ENCODE measurements around the gene FSTL4. TPM values are rescaled to one million over a fixed set of nuclear protein-coding genes. Genes with fewer than 3 reads are reported as not detected.
A peak's percentile ranks its signal among the peaks of the same experiment; 100 is the strongest.

The FSTL4 gene
- total RNA-seq, 4 donors from 2014 or later, result 0.22 to 0.47 (median 0.27) TPM; not detected in 1

DNA sequence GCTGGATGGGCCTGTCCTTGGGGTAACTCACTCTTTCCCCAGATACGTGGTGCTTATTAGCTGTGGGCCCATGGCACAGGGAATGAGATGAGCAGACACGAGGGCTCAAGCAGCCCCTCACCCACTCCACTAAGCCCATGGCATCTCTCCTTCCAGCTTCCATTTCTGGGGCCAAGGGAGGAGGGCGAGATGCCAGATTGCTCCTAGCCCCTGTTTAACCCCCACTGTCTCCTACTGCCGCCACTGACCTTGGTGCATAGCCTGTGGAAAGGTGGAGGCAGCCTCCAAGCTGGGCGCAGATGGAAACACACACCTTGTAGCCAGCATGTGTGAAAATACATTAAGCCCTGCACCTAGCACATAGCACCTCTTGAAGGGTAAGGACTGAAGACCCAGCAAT lies 167.6 kb downstream of the FSTL4 start:
- no peak for ATAC-seq
- 100% methylated on average over 1 of the region's 5 CpGs; no CpG with 5 or more reads in 1 of the 2 donors for WGBS, 2 donors (ENCODE audit: low coverage in 1 of 2)
- Histone ChIP-seq H3K4me1 (peaks cover 0 to 17% (median 0%) of the 10 kb centered on the region in 3 donors), H3K27ac (no peak overlapping the region), H3K27me3 (no peaks in the 10 kb centered on the region), H3K9me3 (no peaks in the 10 kb centered on the region), H3K36me3 (no peaks in the 10 kb centered on the region), H3K4me3 (no peak overlapping the region)
- no peak for TF ChIP-seq EP300 (IDR thresholded peaks at IDR 0.05)
- TF ChIP-seq, protein P1, sequence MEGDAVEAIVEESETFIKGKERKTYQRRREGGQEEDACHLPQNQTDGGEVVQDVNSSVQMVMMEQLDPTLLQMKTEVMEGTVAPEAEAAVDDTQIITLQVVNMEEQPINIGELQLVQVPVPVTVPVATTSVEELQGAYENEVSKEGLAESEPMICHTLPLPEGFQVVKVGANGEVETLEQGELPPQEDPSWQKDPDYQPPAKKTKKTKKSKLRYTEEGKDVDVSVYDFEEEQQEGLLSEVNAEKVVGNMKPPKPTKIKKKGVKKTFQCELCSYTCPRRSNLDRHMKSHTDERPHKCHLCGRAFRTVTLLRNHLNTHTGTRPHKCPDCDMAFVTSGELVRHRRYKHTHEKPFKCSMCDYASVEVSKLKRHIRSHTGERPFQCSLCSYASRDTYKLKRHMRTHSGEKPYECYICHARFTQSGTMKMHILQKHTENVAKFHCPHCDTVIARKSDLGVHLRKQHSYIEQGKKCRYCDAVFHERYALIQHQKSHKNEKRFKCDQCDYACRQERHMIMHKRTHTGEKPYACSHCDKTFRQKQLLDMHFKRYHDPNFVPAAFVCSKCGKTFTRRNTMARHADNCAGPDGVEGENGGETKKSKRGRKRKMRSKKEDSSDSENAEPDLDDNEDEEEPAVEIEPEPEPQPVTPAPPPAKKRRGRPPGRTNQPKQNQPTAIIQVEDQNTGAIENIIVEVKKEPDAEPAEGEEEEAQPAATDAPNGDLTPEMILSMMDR (IDR thresholded peaks at IDR 0.05), result no peak
- no peak for TF ChIP-seq POLR2A (IDR thresholded peaks at IDR 0.05)
- TF ChIP-seq POLR2AphosphoS5 (IDR thresholded peaks at IDR 0.05), result no peak

GRCh38 chr5:133441166-133441815 lies 171.1 kb downstream of the FSTL4 start:
- Histone ChIP-seq H3K27ac (no peak overlapping the region), H3K4me3 (no peak overlapping the region), H3K27me3 (no peaks in the 10 kb centered on the region), H3K9me3 (no peaks in the 10 kb centered on the region), H3K4me1 (peaks cover 0 to 17% (median 0%) of the 10 kb centered on the region in 3 donors), H3K36me3 (no peaks in the 10 kb centered on the region)
- WGBS, 2 donors (ENCODE audit: low coverage in 1 of 2), result 91% methylated on average over 3 of the region's 7 CpGs; no CpG with 5 or more reads in 1 of the 2 donors
- TF ChIP-seq, protein P1 (IDR thresholded peaks at IDR 0.05), result no peak
- ATAC-seq, result no peak

DNA sequence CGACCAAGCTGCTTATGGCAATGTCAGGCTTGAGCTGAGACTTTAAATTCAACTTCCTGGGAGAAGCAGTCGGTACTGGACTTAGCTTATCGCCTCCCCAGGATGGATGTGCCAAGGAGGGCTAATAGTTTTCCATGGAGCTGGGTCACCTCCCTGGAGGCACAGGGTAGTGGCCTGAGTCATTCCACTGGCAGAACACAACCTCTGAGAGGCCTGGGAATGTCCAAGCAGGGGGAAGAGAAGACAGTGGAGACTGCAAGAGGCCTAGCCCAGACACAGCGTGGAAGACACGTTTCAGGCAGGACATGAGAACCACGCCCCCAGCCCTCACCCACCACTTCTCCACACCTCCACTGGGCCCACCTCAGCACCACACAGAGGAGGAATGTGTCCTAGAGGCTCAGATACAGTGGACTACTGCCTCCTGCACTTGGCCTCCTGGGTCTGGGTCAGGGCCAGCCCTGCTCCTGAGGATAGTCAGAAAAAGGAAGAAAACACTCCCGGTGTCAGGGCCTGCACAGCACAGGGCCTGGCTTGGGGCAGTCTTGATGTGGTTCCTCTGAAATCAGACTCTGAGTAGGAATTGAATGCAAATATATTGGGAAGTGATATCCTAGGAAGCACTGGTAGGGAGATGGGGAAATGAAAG lies 171.8 kb downstream of the FSTL4 start:
- peak; percentile 47 for ATAC-seq
- no peak overlapping the region for H3K27ac ChIP-seq
- no peaks in the 10 kb centered on the region for H3K9me3 ChIP-seq
- TF ChIP-seq POLR2A (IDR thresholded peaks at IDR 0.05), result no peak
- TF ChIP-seq POLR2AphosphoS5 (IDR thresholded peaks at IDR 0.05), result no peak
- TF ChIP-seq EP300 (IDR thresholded peaks at IDR 0.05), result no peak
- TF ChIP-seq, protein P1 (IDR thresholded peaks at IDR 0.05), result no peak
- no peak overlapping the region for H3K4me3 ChIP-seq
- peaks cover 0 to 13% (median 0%) of the 10 kb centered on the region in 3 donors for H3K4me1 ChIP-seq
- H3K36me3 ChIP-seq, result no peaks in the 10 kb centered on the region
- no peaks in the 10 kb centered on the region for H3K27me3 ChIP-seq
- 20% methylated on average over 1 of the region's 7 CpGs; no CpG with 5 or more reads in 1 of the 2 donors for WGBS, 2 donors (ENCODE audit: low coverage in 1 of 2)

DNA sequence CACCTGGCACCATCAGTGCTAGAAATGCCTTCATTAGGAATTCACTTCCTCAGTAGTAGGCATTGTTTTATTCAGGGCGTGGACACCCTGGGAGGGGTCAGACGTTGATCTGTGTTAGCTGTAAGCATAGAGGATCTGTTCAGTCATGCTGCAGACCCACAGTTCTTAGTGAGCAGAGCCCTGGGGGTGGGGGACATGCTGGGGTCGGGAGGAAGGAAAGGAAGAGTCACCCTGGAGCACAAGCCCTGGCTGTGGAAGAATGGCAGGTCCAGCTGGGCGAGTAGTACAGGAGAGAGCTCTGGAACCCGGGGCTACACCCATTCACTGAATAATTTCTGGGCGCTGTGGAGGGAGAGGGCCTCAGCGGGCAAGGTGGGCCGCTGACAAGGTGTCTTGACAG lies 172.5 kb downstream of the FSTL4 start:
- Histone ChIP-seq H3K4me1 (peaks cover 0 to 9% (median 0%) of the 10 kb centered on the region in 3 donors), H3K36me3 (no peaks in the 10 kb centered on the region), H3K9me3 (no peaks in the 10 kb centered on the region), H3K27me3 (no peaks in the 10 kb centered on the region), H3K4me3 (no peak overlapping the region), H3K27ac (no peak overlapping the region)
- TF ChIP-seq EP300 (IDR thresholded peaks at IDR 0.05), result no peak
- TF ChIP-seq POLR2A (IDR thresholded peaks at IDR 0.05), result no peak
- no peak for TF ChIP-seq POLR2AphosphoS5 (IDR thresholded peaks at IDR 0.05)
- TF ChIP-seq, protein P1 (IDR thresholded peaks at IDR 0.05), result no peak
- ATAC-seq, result no peak
- 86% methylated on average over 5 of the region's 8 CpGs; no CpG with 5 or more reads in 1 of the 2 donors for WGBS, 2 donors (ENCODE audit: low coverage in 1 of 2)

DNA sequence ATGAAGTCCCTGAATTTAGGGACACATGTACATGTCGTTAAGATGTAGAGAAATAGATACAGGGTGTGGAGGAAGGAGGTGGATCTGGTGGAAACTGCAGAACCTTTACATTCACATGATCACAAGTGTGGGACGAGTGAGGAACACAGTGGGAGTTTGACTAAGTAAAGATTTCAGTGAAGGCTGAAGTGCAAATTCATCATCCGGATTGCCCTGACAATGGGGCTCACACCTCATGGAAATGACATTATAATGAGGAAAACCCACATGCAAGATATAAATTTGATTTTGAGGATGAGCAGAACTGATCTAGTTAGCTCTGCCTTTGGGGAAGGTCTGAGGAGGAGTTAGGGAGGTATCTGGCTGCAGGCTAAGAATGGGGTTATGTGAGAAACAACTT lies 173.9 kb downstream of the FSTL4 start:
- no peak overlapping the region for H3K27ac ChIP-seq
- H3K36me3 ChIP-seq, result no peaks in the 10 kb centered on the region
- H3K4me3 ChIP-seq, result no peak overlapping the region
- TF ChIP-seq POLR2AphosphoS5 (IDR thresholded peaks at IDR 0.05), result no peak
- no peak for TF ChIP-seq POLR2A (IDR thresholded peaks at IDR 0.05)
- no peak for TF ChIP-seq EP300 (IDR thresholded peaks at IDR 0.05)
- TF ChIP-seq, protein P1 (IDR thresholded peaks at IDR 0.05), result no peak
- peaks cover 0 to 9% (median 0%) of the 10 kb centered on the region in 3 donors for H3K4me1 ChIP-seq
- ATAC-seq, result no peak
- WGBS, 2 donors (ENCODE audit: low coverage in 1 of 2), result 63 to 97% methylated on average over 2 to 3 of the region's 3 CpGs
- H3K9me3 ChIP-seq, result no peaks in the 10 kb centered on the region
- no peaks in the 10 kb centered on the region for H3K27me3 ChIP-seq
